Dedifferentiated amniotic fluid mesenchymal stem cell (primary cell): ENCODE results near the gene ZNF618.

Source experiments
- DNase-seq: peaks from one replicate; pipeline ENCODE4 v3.0.0-alpha.2; 2016; ENCODE audit errors: extremely low spot score

The ZNF618 gene

DNA sequence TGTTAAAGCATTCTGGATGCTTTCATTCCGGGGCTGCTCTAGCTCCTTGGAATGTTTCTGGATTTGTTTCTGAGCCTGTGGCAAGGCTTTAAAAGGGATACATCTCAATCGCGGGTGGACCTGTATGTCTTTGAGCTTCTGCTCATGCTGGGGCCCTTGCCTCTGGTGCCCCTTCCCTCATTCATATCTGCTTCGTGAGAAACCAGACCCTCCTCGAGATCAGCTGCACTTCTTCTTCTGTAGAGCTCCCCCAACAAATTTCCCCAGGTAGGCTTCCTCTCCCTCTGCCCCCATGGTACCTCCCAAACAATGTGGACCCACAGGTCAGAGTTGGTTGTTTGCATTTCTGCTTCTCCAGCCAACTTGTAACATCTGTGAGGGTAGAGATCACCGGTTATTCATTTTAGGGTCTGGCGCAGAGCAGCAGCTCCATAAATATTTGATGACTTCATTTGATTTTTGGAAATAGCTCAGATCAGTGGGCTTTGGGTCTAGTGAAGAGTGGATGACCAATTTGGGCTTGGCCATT is 6.6 kb downstream of the ZNF618 start:
- no peak for DNase-seq

DNA sequence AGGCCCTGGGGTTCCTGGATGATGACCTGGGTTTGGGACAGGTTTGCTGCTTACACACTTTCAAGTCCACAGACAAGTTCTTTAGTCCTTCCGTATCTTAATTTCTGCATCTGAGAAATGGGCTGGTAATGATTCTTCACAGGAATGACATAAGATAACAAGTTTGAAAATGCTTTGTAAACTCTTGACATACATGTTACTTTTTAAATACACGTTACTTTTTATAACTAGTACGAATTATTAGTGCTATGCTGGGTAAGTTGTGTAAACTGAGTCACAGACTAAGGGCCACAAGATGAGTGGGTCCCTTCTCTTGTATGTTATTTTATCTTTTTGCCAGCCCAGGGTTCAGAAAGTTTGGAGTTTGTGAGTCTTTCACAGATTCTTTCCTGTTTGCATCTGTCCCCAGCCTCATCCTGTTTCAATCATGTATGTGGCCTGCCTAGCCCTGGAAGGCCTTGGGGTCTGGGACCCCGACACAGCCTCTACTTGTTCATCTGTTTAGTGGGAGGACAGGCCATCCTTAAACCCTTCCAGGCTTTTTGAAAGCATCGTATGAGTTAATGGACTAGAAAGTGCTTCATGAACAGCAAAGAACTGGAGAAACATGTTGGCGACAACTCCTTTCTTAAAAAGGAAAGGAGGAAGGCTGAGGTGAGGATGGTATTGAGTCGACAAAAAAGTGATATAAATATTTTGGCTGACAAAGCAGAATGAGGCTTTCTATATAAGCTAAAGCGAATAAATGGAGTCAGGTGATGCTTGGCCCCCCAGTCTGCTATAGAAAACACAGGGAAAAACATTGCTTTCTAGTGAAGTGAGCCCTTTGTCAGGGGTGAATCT is 9.3 kb downstream of the ZNF618 start:
- no peak for DNase-seq

DNA sequence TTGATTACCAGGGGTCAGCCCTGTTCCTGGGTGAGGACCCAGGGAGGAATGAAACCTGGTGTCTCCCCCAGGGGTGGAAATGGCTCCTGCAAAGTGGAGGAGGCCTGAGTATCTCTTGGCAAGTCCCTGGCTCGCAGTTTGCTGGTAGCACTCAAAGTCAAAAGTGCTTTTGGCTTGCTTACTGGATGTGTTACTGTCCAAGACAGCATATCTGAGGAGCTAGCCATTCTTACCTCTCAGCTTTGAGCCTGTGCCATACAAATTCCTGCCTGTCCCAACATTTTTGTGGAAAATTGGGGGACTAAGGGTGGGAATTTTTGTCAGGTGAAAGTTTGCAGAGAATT is 9.9 kb downstream of the ZNF618 start:
- DNase-seq = no peak

DNA sequence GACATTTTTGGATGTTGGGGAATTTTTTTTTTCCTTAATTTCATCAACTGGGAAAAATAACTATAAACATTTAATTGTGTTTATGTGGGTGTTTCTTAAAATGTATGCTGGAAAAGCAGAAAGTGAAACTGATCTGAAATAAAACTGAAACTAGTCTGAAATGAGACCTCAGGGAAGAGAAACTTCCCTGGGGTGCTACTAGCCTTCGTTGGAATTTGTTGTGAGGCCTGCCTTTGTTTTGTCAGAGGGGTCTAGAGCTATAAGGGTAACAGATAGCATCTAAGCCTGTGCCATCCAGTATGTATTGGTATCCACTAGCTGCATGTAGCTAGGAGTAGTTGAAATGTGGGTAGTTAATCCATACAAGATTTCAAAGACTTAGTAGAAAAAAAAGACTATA is 10.4 kb downstream of the ZNF618 start:
- DNase-seq = no peak

DNA sequence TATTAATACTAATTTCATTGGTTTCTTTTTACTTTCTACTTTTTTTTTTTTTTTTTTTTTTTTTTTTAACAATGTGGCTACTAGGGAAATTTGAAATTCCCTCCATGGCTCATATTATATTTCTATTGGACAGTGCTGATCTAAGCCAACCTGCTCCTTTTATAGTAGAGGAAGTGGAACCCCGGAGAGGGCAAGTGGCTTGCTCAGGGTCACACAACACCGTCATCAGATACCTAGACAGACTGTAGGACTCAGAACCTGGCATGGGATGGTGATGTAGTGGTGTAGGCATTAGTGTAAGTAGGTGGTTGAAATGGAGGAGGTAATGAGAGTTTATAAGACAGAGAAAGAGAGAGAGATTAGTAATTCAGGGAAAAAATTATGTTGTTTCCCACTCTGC is 10.8 kb downstream of the ZNF618 start:
- DNase-seq = no peak

DNA sequence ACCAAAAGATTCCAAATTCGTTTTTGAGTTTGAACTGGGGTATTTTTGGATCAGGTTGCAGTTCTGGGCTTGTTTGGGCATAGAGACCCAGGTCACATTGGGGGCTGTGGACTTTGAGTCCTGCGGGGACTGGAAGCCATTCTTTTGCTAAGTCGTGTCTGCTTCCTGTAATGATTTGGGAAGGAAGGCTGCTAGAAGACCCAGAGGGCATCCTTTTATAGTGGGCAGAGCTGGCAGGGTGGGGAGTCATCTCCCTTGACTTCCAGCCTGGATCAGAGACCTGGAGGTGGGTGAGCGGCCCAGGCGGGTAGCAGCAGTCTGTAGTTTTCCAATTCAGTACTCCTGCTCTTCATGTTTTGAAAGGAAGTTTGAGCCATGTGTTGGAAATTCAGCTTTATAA is 11.3 kb downstream of the ZNF618 start:
- no peak for DNase-seq

DNA sequence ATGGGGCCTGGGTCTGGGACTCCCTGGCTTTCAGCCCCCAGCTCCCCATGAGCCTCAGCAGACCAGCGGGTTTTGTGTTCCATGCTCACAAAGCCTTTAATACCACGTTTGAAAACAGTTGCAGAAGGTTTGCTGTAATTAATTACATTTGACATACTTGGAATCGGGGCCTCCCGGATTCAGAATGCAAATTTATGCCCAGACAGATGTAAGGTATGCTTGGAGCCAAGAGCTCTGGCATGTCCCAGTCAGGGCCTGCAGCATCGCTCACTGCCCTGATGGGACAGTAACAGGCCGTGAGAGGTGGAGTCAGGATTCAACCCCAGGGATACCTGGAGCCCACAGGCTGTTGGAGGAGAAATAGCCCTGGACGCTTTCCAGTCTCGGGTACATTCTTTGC is 12.2 kb downstream of the ZNF618 start:
- no peak for DNase-seq

DNA sequence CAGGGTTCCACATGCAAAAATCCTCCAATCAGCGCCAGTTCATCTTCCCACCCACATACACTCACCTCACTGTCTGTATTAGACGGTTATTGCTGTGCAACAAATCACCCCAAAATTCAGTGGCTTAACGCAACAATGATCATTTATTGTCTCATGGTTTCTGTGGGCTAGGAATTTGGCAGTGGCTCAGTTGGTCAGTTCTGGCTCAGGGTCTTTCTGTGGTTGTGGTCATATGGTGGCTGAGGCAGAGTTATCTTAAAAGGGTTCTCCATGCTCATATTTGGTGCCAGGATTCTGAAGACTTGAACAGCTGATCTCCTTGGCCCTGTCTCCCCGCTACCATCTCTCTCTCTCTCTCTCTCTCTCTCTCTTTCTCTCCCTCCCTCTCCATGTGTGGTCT is 12.9 kb downstream of the ZNF618 start:
- DNase-seq = no peak

DNA sequence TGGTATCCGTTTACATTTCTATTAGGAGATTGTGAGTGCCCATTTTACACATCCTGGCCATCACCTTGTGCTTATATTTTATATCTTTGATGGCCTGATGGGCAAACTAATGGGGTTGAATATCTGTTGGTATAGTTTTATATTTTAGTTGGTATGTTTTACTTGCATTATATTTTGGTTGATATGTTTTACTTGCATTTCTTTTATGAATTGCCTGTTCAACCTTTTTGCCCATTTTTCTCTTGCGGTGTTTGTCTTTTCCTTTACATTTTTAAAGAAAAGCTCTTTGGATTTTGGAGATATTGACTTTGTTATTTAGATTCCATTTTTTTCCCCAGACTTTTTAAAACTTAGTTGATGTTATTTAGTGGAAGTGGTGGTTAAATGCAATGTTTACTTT is 14.6 kb downstream of the ZNF618 start:
- DNase-seq = no peak

DNA sequence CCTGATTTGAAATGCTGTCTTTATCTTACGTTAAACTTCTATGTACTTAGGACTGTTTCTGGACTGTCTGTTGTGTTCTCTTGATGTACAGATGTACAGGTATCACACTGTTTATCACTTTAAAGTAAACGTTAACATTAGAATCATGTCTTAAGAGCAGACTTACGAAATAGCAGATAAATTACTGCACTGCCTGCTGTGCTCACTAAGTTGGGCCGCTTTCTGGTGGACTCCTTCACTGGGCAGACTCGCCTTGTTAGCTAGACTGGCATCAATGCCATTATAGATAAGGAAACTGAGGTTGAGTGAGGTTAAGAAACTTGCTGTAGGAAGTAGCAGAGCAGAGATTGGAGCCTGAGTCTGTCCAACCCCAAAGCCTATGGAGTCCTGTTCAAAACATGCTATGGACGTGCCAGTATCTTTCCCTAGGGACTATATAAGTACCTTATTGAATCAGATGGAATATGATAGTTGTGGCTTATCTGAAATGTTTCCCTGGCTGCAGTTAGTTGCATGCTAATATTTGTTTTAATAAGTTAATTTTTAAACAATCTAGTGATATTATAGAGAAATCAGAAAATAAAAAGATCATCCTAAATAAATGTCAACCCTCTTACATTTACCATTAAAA is 16.9 kb downstream of the ZNF618 start:
- DNase-seq = no peak

DNA sequence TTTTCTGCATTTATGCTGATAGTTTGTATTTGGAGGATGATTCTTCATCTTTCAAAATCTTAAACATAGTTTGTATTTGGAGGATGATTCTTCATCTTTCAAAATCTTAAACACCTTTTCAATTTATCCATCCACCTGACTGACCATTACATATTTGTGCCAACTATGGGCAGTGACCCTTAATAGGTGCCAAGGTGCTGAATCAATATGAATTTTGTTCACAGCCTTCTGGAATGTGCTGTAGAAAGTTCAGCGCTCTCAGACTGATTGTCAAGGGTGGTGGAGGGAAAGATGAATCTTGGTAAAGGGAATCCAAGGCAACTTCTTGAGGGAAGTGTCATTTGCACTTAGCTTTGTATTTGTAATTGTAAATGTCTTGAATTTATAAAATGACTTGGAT is 18.1 kb downstream of the ZNF618 start:
- DNase-seq = no peak

DNA sequence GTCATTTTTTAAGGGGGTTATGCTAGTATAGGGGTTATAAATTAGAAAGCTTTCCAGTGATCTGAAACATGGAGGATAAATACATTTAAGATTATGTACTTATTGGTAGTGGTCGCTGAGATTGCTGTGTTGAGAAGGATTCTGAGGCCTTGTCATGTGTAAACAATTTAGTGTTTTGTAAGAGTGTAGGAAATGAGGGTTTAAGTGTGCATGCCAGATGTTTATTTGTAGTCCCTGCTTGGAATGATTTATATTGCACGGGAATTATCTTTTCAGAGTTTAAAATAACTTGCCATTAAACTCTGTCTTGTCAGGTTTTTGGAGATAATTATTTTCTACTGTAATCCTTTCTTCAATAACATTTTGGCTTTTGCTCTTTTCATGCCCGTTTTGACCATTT is 19.4 kb downstream of the ZNF618 start:
- DNase-seq = no peak

DNA sequence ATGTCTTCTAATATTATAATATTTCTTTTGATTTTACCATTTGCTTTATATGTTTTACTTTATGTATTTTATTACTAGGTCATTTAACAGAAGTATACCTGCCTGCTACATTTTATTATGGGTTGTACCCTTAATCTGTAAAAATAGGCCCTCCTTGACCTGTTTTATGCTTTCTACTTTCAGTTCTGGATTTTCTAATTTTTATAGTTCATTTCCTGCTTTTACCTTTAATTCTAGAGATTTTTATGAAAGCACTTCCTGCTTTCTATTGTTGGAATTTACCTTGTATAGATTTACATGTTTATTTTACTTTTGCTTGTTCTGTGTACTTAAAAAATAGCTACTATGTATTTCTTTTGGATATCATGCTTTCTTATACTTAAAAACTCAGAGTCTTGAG is 20.6 kb downstream of the ZNF618 start:
- no peak for DNase-seq

DNA sequence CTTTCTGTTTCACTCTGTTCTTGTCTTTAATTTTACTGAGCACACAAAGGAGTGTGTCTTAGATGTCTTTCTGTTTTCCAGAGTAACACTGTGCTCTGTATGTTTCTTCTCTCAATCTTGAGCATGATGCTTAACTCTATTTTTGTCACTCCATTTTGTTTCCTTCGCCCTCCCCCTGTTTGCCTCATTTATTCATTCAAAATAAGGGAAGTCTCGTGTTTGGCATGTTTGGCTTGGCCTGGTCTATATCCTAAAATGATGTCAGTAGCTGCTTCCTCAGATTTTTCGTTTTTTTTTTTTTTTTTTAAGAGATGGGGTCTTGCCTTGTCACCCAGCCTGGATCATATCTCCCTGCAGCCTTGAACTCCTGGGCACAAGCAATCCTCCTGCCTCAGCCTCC is 22.0 kb downstream of the ZNF618 start:
- DNase-seq = no peak

DNA sequence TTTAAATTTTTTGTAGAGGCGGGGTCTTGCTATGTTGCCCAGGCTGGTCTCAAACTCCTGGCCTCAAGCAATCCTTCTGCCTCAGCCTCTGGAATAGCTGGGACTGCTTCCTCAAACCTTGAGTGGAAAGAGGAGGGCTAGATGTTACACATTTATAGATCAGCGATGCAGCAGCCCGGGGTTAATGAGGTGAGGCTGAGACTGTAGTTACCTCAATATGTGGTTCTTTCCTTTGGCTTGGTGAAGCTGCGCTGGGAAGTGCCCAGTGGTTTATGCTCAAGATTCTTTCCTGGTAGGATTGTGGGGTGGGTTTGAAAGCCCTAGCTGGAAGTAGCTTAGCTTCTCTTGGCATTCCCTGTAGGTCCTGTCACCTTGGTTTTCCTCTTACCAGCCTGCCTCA is 22.5 kb downstream of the ZNF618 start:
- no peak for DNase-seq

DNA sequence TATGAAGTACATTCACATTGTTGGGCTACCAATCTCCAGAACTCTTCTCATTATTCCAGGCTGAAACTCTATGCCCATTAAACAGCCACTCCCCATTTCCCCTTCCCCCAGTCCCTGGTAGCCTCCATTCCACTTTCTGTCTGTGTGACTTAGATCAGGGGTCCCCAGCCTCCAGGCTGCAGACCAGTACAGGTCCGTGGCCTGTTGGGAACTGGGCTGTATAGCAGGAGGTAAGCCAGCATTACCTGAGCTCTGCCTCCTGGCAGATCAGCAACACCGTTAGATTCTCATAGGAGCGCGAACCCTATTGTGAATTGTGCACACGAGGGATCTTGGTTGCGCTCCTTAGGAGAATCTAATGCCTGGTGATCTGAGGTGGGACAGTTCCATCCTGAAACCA is 23.1 kb downstream of the ZNF618 start:
- DNase-seq = no peak

DNA sequence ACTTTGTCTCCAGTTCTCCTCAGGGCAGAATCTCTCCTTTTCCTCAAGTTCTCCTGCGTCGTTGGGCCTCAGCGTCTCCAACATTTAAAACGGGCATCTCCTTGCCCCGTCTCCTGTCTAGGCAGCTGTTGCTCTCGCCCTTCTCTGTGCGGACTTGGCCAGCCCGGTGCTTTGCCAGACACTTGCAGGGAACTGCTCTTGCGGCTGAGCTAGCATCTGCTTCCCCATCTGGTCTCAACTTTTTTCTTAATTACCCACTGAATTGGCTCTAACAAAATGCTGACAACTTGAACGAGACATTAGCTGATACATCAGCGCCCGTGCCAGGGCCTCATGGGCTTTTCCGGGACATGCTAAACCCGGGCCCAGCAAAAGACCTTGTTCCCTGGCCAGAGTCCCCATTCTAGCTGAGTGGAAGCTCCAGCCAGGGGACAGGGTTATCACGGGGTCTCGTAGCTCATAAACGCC is 25.1 kb downstream of the ZNF618 start:
- no peak for DNase-seq

DNA sequence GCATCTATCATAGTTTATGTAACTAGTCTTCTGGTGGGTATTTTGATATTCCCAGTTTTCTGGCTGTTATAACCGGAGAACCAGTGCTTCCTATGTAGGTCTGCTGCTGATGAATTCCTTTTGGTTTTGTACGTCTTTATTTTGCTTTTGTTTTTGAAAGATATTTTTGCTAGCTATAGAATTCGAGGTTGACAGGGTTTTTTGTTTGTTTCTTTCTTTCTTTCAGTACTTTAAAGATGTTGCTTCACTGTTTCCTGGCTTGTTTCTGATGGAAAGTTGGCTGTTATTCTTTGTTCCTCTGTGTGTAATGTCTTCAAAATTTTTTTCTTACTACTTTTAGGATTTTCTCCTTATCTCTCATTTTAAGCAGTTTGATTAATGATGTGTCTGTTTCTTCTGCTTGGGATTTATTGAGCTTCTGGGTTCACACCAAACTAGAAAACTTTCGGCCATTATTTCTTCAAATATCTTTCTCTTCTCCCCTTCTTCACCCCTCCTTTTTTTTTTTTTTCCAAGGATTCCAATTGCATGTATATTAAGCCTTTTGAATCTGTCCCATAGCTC is 27.5 kb downstream of the ZNF618 start:
- DNase-seq = no peak

DNA sequence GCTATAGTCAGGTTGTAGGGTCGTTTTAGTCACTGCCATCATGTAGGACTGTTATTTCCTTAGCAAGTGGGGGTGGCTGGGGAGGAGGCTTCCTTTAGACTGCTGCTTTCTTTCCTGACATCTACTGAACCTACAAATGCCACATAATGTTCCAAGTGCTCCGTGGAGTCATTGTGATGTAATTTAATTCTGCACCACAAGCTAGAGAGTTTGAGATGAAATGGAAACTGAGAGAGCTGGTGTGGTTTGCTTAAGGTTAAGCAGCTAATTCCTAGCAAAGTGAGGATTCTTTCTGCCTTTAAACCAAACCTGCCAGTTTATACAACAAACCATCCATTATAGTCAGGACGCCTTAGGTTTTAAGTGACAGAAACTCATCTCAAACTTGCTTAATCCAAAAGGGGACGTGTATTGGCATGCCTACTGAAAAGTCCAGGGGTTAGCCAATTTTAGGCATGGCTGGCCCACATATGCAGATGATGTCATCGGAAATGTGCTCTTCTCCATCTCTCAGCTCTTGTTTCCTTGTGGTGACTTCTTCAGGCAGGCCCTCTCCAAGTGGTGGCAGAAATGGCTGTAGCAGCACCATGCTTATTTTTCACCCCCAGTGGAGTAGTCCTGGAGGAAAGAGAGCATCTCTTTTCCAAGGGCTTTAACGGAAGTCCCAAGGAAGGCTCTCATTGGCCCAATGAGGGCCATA is 30.5 kb downstream of the ZNF618 start:
- no peak for DNase-seq

DNA sequence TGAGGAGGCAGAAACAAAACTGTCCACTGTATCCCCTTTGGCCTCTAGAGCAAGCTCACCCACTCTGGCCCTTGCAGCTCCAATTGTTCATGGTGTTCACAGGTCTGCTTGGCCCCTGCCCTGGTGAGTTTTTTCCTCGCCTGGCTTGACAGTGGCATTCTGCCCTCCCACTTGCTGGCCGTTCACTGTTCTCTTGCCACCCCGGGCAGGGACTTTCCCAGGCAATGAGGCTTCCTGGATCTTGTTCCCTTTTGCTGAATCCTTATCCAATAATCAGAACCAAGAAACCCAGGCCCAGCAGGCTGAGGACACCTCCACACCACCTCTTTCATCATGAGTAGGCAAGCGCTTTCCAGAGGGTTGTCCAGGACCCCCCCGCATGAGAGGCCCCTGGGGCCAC is 31.2 kb downstream of the ZNF618 start:
- no peak for DNase-seq

DNA sequence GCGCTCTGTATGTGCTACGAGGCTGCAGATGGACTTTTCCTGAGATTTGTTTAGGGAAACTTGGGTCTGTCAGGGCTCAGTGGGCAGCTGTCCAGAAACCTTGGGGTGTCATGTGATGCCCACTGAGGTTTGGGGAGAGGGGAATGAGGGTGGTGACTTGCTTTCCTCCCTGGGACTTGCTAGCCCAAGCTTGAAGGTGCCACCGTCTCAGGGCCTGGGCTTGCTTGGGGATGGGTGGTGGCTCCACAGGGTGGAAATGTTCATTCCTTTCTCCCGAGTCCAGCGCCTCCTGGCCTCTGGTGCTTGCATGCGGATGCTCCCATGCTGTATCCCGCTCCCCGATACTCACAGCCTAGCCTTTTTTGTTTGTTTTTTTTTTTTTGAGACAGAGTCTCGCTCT is 33.3 kb downstream of the ZNF618 start:
- no peak for DNase-seq

DNA sequence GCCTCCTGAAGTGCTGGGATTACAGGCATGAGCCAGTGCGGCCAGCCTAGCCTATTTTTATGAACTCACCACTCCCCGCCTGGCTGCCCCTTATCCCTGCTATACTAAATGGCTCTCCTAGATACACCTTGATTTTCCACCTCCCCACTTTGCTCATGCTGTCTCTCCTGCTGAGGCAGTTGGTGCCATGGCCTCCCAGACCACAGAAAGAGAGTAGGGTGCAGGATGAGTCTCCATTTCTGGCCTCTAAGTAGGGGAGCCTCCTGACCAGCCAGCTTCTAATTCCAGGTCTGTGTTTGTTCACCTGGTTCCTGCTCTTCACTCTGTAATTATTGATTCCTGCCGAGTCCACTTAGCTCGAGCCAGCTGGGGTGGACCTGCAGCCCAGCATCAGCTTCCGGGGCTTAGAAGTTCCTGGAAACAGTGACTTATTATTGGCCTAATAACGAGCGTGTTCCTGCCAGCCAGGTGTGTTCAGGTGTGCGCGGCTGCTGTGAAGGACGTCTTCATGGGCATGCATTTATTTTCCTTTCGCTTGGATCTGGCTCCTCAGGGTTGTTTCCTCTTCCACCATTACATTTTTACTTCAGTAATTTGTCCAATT is 34.0 kb downstream of the ZNF618 start:
- no peak for DNase-seq
